Measurements from ENCODE around the gene ATP6V0A4.

The ATP6V0A4 gene

DNA sequence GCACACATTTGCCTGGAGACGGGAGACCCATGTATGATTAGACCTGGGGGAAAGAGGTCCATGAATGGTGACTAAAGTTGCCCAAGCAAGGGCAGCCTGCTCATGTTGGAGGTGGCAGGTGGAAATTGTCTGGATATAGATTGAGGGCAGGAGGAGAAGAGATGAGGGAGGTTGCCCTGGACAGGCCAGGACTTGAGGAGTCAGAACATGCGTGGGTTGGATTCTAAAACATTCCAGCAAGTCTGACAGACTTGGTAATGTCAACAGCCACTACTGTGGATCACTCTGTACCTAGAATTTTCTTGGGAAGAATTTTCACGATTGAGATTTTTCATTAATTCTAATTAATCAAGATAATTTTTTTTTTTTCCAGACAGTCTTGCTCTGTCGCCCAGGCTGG, 77.7 kb downstream of the ATP6V0A4 start:
- TF ChIP-seq, protein P1, sequence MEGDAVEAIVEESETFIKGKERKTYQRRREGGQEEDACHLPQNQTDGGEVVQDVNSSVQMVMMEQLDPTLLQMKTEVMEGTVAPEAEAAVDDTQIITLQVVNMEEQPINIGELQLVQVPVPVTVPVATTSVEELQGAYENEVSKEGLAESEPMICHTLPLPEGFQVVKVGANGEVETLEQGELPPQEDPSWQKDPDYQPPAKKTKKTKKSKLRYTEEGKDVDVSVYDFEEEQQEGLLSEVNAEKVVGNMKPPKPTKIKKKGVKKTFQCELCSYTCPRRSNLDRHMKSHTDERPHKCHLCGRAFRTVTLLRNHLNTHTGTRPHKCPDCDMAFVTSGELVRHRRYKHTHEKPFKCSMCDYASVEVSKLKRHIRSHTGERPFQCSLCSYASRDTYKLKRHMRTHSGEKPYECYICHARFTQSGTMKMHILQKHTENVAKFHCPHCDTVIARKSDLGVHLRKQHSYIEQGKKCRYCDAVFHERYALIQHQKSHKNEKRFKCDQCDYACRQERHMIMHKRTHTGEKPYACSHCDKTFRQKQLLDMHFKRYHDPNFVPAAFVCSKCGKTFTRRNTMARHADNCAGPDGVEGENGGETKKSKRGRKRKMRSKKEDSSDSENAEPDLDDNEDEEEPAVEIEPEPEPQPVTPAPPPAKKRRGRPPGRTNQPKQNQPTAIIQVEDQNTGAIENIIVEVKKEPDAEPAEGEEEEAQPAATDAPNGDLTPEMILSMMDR (IDR thresholded peaks at IDR 0.05; ENCODE audit: low read depth, low read length), result no peak
- DNase-seq (ENCODE audit: extremely low read depth, low read depth), result no peak

DNA sequence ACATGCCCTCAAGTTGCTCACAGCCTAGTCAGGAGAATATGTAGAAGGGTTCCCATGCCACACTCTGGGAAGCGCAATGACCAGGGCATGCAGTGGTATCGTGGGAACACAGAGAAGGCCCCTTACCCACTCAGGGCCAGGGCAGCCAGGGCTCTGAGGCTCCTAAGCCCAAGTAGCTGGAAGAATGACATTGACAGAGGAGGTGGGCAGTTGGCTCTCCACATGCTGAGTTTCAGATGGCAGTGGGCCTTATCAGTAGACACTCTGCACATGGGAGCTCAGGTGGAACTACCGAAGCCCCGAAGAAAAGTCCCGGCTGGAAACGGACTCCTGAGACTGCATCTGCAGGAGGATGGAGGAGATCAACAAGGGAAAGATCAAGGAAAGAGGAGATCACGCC, 81.1 kb downstream of the ATP6V0A4 start:
- DNase-seq (ENCODE audit: extremely low read depth, low read depth), result no peak
- TF ChIP-seq, protein P1 (IDR thresholded peaks at IDR 0.05; ENCODE audit: low read depth, low read length), result no peak

- no peak for DNase-seq (ENCODE audit: extremely low read depth, low read depth)
- TF ChIP-seq, protein P1 (IDR thresholded peaks at IDR 0.05; ENCODE audit: low read depth, low read length), result no peak
Observed at GRCh38 chr7:138713191-138713590, 84.8 kb downstream of the ATP6V0A4 start.

DNA sequence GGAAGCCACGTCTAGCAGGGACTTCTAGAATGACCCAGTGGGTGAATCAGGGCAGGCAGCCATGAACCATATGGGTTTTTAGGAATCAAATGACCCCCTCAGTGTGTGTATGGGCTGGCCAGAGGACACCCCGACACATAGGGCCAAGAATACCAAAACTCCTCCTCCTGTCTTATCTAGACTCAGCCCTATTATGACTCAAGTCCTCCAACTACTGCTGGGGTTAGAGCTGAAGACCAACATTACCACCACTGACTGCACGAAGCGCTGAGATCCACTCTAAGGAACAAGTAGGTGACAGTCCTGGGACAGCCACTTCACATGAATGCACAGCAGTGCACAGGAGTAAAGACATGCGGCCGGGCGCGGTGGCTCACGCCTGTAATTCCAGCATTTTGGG, 85.3 kb downstream of the ATP6V0A4 start:
- TF ChIP-seq, protein P1 (IDR thresholded peaks at IDR 0.05; ENCODE audit: low read depth, low read length), result no peak
- no peak for DNase-seq (ENCODE audit: extremely low read depth, low read depth)

- DNase-seq (ENCODE audit: extremely low read depth, low read depth), result no peak
- TF ChIP-seq, protein P1 (IDR thresholded peaks at IDR 0.05; ENCODE audit: low read depth, low read length), result no peak
Observed at GRCh38 chr7:138710536-138711385, 87.2 kb downstream of the ATP6V0A4 start.

GRCh38 chr7:138705167-138705566, 92.8 kb downstream of the ATP6V0A4 start:
- DNase-seq (ENCODE audit: extremely low read depth, low read depth), result no peak
- TF ChIP-seq, protein P1 (IDR thresholded peaks at IDR 0.05; ENCODE audit: low read depth, low read length), result no peak

DNA sequence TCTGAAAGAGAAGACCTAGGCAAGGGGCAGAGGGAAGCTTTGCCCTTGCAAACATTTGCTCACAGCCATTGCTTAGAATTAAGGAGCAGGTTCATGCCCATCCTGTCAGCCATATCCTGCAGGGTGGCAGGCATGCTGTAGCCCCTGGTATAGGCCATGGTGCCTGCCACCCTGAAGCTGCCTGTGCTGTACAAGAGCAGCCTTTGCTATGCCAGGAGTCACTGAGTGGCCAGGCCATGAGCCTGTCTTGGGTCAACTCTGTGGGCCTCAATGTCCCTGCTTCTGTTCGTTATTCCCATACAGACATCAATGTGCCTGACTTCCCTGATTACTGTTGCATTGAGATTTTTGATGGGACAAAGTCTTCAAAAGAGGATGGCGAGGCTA, 96.5 kb downstream of the ATP6V0A4 start:
- TF ChIP-seq, protein P1 (IDR thresholded peaks at IDR 0.05; ENCODE audit: low read depth, low read length), result no peak

More for the DNA sequence above, 96.5 kb downstream of the ATP6V0A4 start:
- DNase-seq (ENCODE audit: extremely low read depth, low read depth), result no peak
